GF-D8 (cell line): ENCODE measurements around the gene ZNF407.
A peak's percentile ranks its signal among the peaks of the same experiment; 100 is the strongest.

Experiments
- DNase-seq: peaks from one replicate; lab custom pipeline; 2025; lab: John Stamatoyannopoulos, UW

ZNF407 gene

GRCh38 chr18:74631212-74631611 lies 33.5 kb downstream of the ZNF407 start:
- no peak for DNase-seq

- DNase-seq: peak; percentile 75
Measured at GRCh38 chr18:74631623-74632350, 34.1 kb downstream of the ZNF407 start.

- DNase-seq: no peak
Measured at GRCh38 chr18:74632351-74632679, 34.6 kb downstream of the ZNF407 start.

- no peak for DNase-seq
Measured at GRCh38 chr18:74632856-74633255, 35.2 kb downstream of the ZNF407 start.

- DNase-seq: no peak
Measured at GRCh38 chr18:74633652-74634352, 36.1 kb downstream of the ZNF407 start.

- no peak for DNase-seq
Measured at GRCh38 chr18:74635224-74635975, 37.7 kb downstream of the ZNF407 start.

GRCh38 chr18:74637070-74637469 lies 39.4 kb downstream of the ZNF407 start:
- DNase-seq: no peak

- no peak for DNase-seq
Measured at GRCh38 chr18:74638210-74638609, 40.5 kb downstream of the ZNF407 start.

GRCh38 chr18:74644713-74645112 lies 47.0 kb downstream of the ZNF407 start:
- DNase-seq: no peak

GRCh38 chr18:74645679-74646078 lies 48.0 kb downstream of the ZNF407 start:
- DNase-seq: no peak

GRCh38 chr18:74651327-74652128 lies 53.9 kb downstream of the ZNF407 start:
- no peak for DNase-seq

GRCh38 chr18:74652392-74652988 lies 54.8 kb downstream of the ZNF407 start:
- DNase-seq: peak; percentile 22

- DNase-seq: peak; percentile 38
Measured at GRCh38 chr18:74654638-74655037, 57.0 kb downstream of the ZNF407 start.

- no peak for DNase-seq
Measured at GRCh38 chr18:74661008-74661407, 63.3 kb downstream of the ZNF407 start.

GRCh38 chr18:74661691-74662090 lies 64.0 kb downstream of the ZNF407 start:
- DNase-seq: no peak

- no peak for DNase-seq
Measured at GRCh38 chr18:74662622-74663021, 65.0 kb downstream of the ZNF407 start.

GRCh38 chr18:74665346-74665745 lies 67.7 kb downstream of the ZNF407 start:
- DNase-seq: no peak

- no peak for DNase-seq
Measured at GRCh38 chr18:74665905-74666304, 68.2 kb downstream of the ZNF407 start.

GRCh38 chr18:74669136-74669798 lies 71.6 kb downstream of the ZNF407 start:
- DNase-seq: no peak

GRCh38 chr18:74672371-74672770 lies 74.7 kb downstream of the ZNF407 start:
- DNase-seq: no peak

GRCh38 chr18:74674487-74674886 lies 76.8 kb downstream of the ZNF407 start:
- no peak for DNase-seq
